HEK293 (cell line): Measurements from ENCODE around the gene HOXC10.
A peak's percentile ranks its signal among the peaks of the same experiment; 100 is the strongest.

ENCODE experiments used
- EGR2 ChIP-seq: fragments of 450-650 bp; formaldehyde crosslinking; IDR thresholded peaks from 2 replicates; pipeline ENCODE4 v1.5.1; 2016; ENCODE audit warnings: low read depth, missing biosample characterization, missing genetic modification characterization
- GLI2 ChIP-seq: fragments of 450-650 bp; formaldehyde crosslinking; IDR thresholded peaks from 2 replicates; pipeline ENCODE4; 2017; ENCODE audit warnings: missing biosample characterization, missing genetic modification characterization, low read depth, borderline replicate concordance
- IKZF3 ChIP-seq: fragments of 450-650 bp; IDR thresholded peaks from 2 replicates; pipeline ENCODE4 v1.5.0; 2018; ENCODE audit warnings: missing biosample characterization, mild to moderate bottlenecking, missing genetic modification characterization, moderate library complexity
- KLF17 ChIP-seq: fragments of 450-650 bp; formaldehyde crosslinking; IDR thresholded peaks from 2 replicates; pipeline ENCODE4 v1.5.1; 2016; ENCODE audit warnings: missing biosample characterization, missing genetic modification characterization
- KLF8 ChIP-seq: fragments of 450-650 bp; formaldehyde crosslinking; IDR thresholded peaks from 2 replicates; pipeline ENCODE4 v1.5.1; 2016; ENCODE audit warnings: missing biosample characterization, missing genetic modification characterization
- MZF1 ChIP-seq: fragments of 450-650 bp; formaldehyde crosslinking; IDR thresholded peaks from 2 replicates; pipeline ENCODE4 v1.5.1; 2017; ENCODE audit warnings: missing biosample characterization, missing genetic modification characterization, borderline replicate concordance
- OVOL3 ChIP-seq: fragments of 450-650 bp; formaldehyde crosslinking; IDR thresholded peaks from 2 replicates; pipeline ENCODE4 v1.5.1; 2016; ENCODE audit warnings: missing biosample characterization, missing genetic modification characterization
- PRDM6 ChIP-seq: fragments of 450-650 bp; formaldehyde crosslinking; IDR thresholded peaks from 2 replicates; pipeline ENCODE4 v1.5.1; 2017; ENCODE audit warnings: missing biosample characterization, missing genetic modification characterization
- SALL2 ChIP-seq: fragments of 450-650 bp; formaldehyde crosslinking; IDR thresholded peaks from 2 replicates; pipeline ENCODE4 v1.5.0; 2017; ENCODE audit warnings: missing biosample characterization, mild to moderate bottlenecking, missing genetic modification characterization, borderline replicate concordance
- YY1 ChIP-seq: fragments of 450-650 bp; formaldehyde crosslinking; IDR thresholded peaks from 2 replicates; pipeline ENCODE4 v1.5.1; 2018; ENCODE audit warnings: missing biosample characterization, missing genetic modification characterization
- ZBTB1 ChIP-seq: fragments of 450-650 bp; formaldehyde crosslinking; IDR thresholded peaks from 2 replicates; pipeline ENCODE4 v1.5.1; 2016; ENCODE audit warnings: missing biosample characterization, missing genetic modification characterization
- ZBTB44 ChIP-seq: fragments of 450-650 bp; IDR thresholded peaks from 2 replicates; pipeline ENCODE4 v1.5.1; 2018; ENCODE audit warnings: missing biosample characterization, mild to moderate bottlenecking, missing genetic modification characterization
- ZFHX2 ChIP-seq: fragments of 450-650 bp; formaldehyde crosslinking; conservative IDR thresholded peaks from 2 replicates; pipeline ENCODE4 v1.5.1; 2016; ENCODE audit warnings: missing biosample characterization, missing genetic modification characterization
- ZFP41 ChIP-seq: fragments of 450-650 bp; formaldehyde crosslinking; IDR thresholded peaks from 2 replicates; pipeline ENCODE4 v1.5.1; 2016; ENCODE audit warnings: missing biosample characterization, missing genetic modification characterization, borderline replicate concordance
- ZNF138 ChIP-seq: fragments of 450-650 bp; formaldehyde crosslinking; IDR thresholded peaks from 2 replicates; pipeline ENCODE4 v1.5.1; 2016; ENCODE audit warnings: missing biosample characterization, missing genetic modification characterization, borderline replicate concordance
- ZNF157 ChIP-seq: fragments of 450-650 bp; formaldehyde crosslinking; IDR thresholded peaks from 2 replicates; pipeline ENCODE4 v1.5.1; 2016; ENCODE audit warnings: missing biosample characterization, missing genetic modification characterization
- ZNF175 ChIP-seq: fragments of 450-650 bp; formaldehyde crosslinking; IDR thresholded peaks from 2 replicates; pipeline ENCODE4 v1.5.1; 2016; ENCODE audit warnings: missing biosample characterization, missing genetic modification characterization
- ZNF2 ChIP-seq: fragments of 450-650 bp; formaldehyde crosslinking; IDR thresholded peaks from 2 replicates; pipeline ENCODE4 v1.5.1; 2016; ENCODE audit warnings: missing biosample characterization, missing genetic modification characterization
- ZNF202 ChIP-seq: fragments of 450-650 bp; formaldehyde crosslinking; IDR thresholded peaks from 2 replicates; pipeline ENCODE4 v1.5.1; 2016; ENCODE audit warnings: missing biosample characterization, missing genetic modification characterization, borderline replicate concordance
- ZNF248 ChIP-seq: fragments of 450-650 bp; formaldehyde crosslinking; IDR thresholded peaks from 2 replicates; pipeline ENCODE4 v1.5.1; 2017; ENCODE audit warnings: missing biosample characterization, missing genetic modification characterization
- ZNF423 ChIP-seq: fragments of 450-650 bp; formaldehyde crosslinking; IDR thresholded peaks from 2 replicates; pipeline ENCODE4 v1.5.1; 2016; ENCODE audit warnings: missing biosample characterization, missing genetic modification characterization
- ZNF501 ChIP-seq: fragments of 450-650 bp; formaldehyde crosslinking; IDR thresholded peaks from 2 replicates; pipeline ENCODE4 v1.5.1; 2016; ENCODE audit warnings: missing biosample characterization, missing genetic modification characterization
- ZNF555 ChIP-seq: fragments of 450-650 bp; formaldehyde crosslinking; conservative IDR thresholded peaks from 2 replicates; pipeline ENCODE4 v1.5.1; 2017; ENCODE audit warnings: missing biosample characterization, mild to moderate bottlenecking, missing genetic modification characterization, inconsistent platforms
- ZNF580 ChIP-seq: fragments of 450-650 bp; formaldehyde crosslinking; IDR thresholded peaks from 2 replicates; pipeline ENCODE4 v1.5.1; 2016; ENCODE audit warnings: missing biosample characterization, missing genetic modification characterization
- ZNF596 ChIP-seq: fragments of 450-650 bp; IDR thresholded peaks from 2 replicates; pipeline ENCODE4 v1.5.0; 2018; ENCODE audit warnings: missing biosample characterization, mild to moderate bottlenecking, missing genetic modification characterization, moderate library complexity
- ZNF624 ChIP-seq: fragments of 450-650 bp; formaldehyde crosslinking; IDR thresholded peaks from 2 replicates; pipeline ENCODE4 v1.5.1; 2017; ENCODE audit warnings: missing biosample characterization, missing genetic modification characterization
- ZNF747 ChIP-seq: fragments of 450-650 bp; formaldehyde crosslinking; IDR thresholded peaks from 2 replicates; pipeline ENCODE4 v1.5.1; 2016; ENCODE audit warnings: missing biosample characterization, missing genetic modification characterization
- ZNF76 ChIP-seq: fragments of 450-650 bp; formaldehyde crosslinking; IDR thresholded peaks from 2 replicates; pipeline ENCODE4; 2016; ENCODE audit warnings: low read depth, missing biosample characterization, missing genetic modification characterization, borderline replicate concordance
- ZSCAN16 ChIP-seq: fragments of 450-650 bp; formaldehyde crosslinking; IDR thresholded peaks from 2 replicates; pipeline ENCODE4 v1.5.1; 2016; ENCODE audit warnings: missing biosample characterization, missing genetic modification characterization
- ZSCAN30 ChIP-seq: fragments of 450-650 bp; IDR thresholded peaks from 2 replicates; pipeline ENCODE4 v1.5.1; 2018; ENCODE audit warnings: missing biosample characterization, mild to moderate bottlenecking, missing genetic modification characterization, moderate library complexity
- TF ChIP-seq, protein P1 (sequence below): fragments of 450-650 bp; formaldehyde crosslinking; conservative IDR thresholded peaks from 2 replicates; pipeline ENCODE4 v1.5.1; 2016; ENCODE audit warnings: low read depth, missing biosample characterization, missing genetic modification characterization

The HOXC10 gene

GRCh38 chr12:54018468-54018984 lies 33.6 kb downstream of the HOXC10 start (continued):
- TF ChIP-seq KLF17 (tag by site-specific recombination) (peak; percentile 57), PRDM6 (tag by site-specific recombination) (peak; percentile 83), SALL2 (tag by site-specific recombination) (no peak), ZNF747 (tag by site-specific recombination) (no peak), ZFP41 (tag by site-specific recombination) (no peak), YY1 (tag by site-specific recombination) (no peak), ZNF580 (tag by site-specific recombination) (no peak), ZNF501 (tag by site-specific recombination) (peak; percentile 14; the same call in 1 of the 2 replicates), GLI2 (tag by site-specific recombination) (no peak), ZNF624 (tag by site-specific recombination) (no peak), ZNF202 (no peak), ZNF596 (peak; percentile 37; the same call in 1 of the 2 replicates), ZNF423 (0 out of 2 replicates have a peak, but pooled peaks have one; percentile 19), ZSCAN16 (tag by site-specific recombination) (no peak), ZFHX2 (tag by site-specific recombination) (peak; percentile 93), OVOL3 (tag by site-specific recombination) (no peak), ZBTB44 (0 out of 2 replicates have a peak, but pooled peaks have one; percentile 21), ZNF175 (no peak), ZNF157 (tag by site-specific recombination) (no peak), ZNF248 (tag by site-specific recombination) (no peak), ZSCAN30 (tag by site-specific recombination) (peak; percentile 48; the same call in 1 of the 2 replicates), ZNF76 (0 out of 2 replicates have a peak, but pooled peaks have one; percentile 26), IKZF3 (tag by site-specific recombination) (peak; percentile 96), KLF8 (peak; percentile 4; the same call in 1 of the 2 replicates), MZF1 (tag by site-specific recombination) (no peak), EGR2 (peak; percentile 85), ZNF2 (tag by site-specific recombination) (0 out of 2 replicates have a peak, but pooled peaks have one; percentile 4), ZNF138 (tag by site-specific recombination) (no peak), ZBTB1 (tag by site-specific recombination) (no peak), ZNF555 (tag by site-specific recombination) (no peak)
- TF ChIP-seq, protein P1, sequence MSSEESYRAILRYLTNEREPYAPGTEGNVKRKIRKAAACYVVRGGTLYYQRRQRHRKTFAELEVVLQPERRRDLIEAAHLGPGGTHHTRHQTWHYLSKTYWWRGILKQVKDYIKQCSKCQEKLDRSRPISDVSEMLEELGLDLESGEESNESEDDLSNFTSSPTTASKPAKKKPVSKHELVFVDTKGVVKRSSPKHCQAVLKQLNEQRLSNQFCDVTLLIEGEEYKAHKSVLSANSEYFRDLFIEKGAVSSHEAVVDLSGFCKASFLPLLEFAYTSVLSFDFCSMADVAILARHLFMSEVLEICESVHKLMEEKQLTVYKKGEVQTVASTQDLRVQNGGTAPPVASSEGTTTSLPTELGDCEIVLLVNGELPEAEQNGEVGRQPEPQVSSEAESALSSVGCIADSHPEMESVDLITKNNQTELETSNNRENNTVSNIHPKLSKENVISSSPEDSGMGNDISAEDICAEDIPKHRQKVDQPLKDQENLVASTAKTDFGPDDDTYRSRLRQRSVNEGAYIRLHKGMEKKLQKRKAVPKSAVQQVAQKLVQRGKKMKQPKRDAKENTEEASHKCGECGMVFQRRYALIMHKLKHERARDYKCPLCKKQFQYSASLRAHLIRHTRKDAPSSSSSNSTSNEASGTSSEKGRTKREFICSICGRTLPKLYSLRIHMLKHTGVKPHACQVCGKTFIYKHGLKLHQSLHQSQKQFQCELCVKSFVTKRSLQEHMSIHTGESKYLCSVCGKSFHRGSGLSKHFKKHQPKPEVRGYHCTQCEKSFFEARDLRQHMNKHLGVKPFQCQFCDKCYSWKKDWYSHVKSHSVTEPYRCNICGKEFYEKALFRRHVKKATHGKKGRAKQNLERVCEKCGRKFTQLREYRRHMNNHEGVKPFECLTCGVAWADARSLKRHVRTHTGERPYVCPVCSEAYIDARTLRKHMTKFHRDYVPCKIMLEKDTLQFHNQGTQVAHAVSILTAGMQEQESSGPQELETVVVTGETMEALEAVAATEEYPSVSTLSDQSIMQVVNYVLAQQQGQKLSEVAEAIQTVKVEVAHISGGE (tag by site-specific recombination), result no peak
